ENCODE measurements around the gene DDX55.
"Not testable (repeated sequence)": the region's sequence is repeated elsewhere in the genome, so short reads cannot be mapped to it uniquely, and the experiment has no call there.

Gene DDX55

DNA sequence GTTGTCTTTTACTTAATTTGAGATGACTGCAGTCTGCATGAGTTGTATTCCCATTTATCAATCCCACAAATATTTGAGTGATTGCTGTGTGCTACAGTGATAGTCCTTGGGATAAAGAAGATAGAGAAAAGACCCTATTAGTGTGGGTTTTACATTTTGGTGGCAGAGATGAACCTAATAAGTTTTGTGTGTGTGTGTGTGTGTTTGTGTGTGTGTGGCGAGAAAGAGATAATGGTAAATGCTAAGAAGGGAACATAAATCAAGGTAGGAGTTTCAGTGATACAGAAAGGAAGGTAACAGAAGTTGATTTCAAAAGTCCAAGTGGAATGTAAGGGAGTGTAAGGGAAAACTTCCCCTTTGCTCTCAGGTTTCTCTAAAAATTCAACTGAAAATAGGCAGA is 2.6 kb upstream of the DDX55 start:
- ATAC-seq (ENCODE audit: insufficient read depth, low read depth): no peak
- H3K79me2 ChIP-seq (ENCODE audit: insufficient read depth, low read length): peaks cover 80% of the 10 kb centered on the region

DNA sequence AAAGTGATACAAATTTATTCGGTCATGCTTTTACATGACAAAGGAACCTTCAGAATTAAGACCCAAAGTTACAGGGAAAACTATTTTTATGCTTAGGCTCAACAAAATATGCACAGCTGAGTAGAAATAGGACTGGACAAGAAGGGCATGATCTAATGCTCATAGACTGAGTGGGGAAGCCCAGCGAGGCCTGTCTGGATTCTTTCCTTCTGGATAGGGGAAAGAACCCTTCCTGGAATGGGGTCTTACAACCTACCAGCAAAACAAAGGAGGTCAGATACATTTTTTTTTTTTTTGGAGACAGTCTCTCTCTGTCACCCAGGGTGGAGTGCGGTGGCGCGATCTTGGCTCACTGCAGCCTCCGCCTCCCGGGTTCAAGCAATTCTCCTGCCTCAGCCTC is 2.2 kb upstream of the DDX55 start:
- DNase-seq (no peak), ATAC-seq (ENCODE audit: insufficient read depth, low read depth) (no peak)
- H3K9me3 ChIP-seq (ENCODE audit: insufficient read depth, low read length, severe bottlenecking): no peaks in the 10 kb centered on the region
- H4K20me1 ChIP-seq (ENCODE audit: insufficient read depth, low read length): peaks cover 4% of the 10 kb centered on the region; the same call in 1 of the 2 replicates
- H3K4me3 ChIP-seq (ENCODE audit: low read depth in 1 of 2, low read length in 2 of 2): no peak overlapping the region
- H3K4me2 ChIP-seq (ENCODE audit: insufficient read depth, low read length): no peak overlapping the region
- peaks cover 81% of the 10 kb centered on the region for H3K79me2 ChIP-seq (ENCODE audit: insufficient read depth, low read length)
- no peaks in the 10 kb centered on the region for H3K27me3 ChIP-seq (ENCODE audit: insufficient read depth, low read length, poor library complexity)
- no peak overlapping the region for H2AFZ ChIP-seq (ENCODE audit: low read depth, low read length)
- H3K9ac ChIP-seq (ENCODE audit: low read depth, low read length): 0 out of 2 replicates have a peak overlapping the region, but pooled peaks have one; percentile 6
- no peak for TF ChIP-seq EZH2 (IDR thresholded peaks at IDR 0.05; ENCODE audit: borderline replicate concordance, low read depth, low read length, severe bottlenecking)
- TF ChIP-seq, protein P1, sequence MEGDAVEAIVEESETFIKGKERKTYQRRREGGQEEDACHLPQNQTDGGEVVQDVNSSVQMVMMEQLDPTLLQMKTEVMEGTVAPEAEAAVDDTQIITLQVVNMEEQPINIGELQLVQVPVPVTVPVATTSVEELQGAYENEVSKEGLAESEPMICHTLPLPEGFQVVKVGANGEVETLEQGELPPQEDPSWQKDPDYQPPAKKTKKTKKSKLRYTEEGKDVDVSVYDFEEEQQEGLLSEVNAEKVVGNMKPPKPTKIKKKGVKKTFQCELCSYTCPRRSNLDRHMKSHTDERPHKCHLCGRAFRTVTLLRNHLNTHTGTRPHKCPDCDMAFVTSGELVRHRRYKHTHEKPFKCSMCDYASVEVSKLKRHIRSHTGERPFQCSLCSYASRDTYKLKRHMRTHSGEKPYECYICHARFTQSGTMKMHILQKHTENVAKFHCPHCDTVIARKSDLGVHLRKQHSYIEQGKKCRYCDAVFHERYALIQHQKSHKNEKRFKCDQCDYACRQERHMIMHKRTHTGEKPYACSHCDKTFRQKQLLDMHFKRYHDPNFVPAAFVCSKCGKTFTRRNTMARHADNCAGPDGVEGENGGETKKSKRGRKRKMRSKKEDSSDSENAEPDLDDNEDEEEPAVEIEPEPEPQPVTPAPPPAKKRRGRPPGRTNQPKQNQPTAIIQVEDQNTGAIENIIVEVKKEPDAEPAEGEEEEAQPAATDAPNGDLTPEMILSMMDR (IDR thresholded peaks at IDR 0.05; ENCODE audit: borderline replicate concordance, extremely low read depth, low read length, poor library complexity, severe bottlenecking): no peak
- H3K27ac ChIP-seq (ENCODE audit: low read length): no peak overlapping the region; the same call in 1 of the 2 replicates
- peaks cover 62% of the 10 kb centered on the region for H3K36me3 ChIP-seq (ENCODE audit: insufficient read depth, low read length)
- peaks cover 33% of the 10 kb centered on the region for H3K4me1 ChIP-seq (ENCODE audit: insufficient read depth, low read length)

More for the DNA sequence above, 2.6 kb upstream of the DDX55 start:
- no peak overlapping the region for H3K4me2 ChIP-seq (ENCODE audit: insufficient read depth, low read length)
- H3K9ac ChIP-seq (ENCODE audit: low read depth, low read length): 0 out of 2 replicates have a peak overlapping the region, but pooled peaks have one; percentile 6
- H3K9me3 ChIP-seq (ENCODE audit: insufficient read depth, low read length, severe bottlenecking): no peaks in the 10 kb centered on the region
- no peaks in the 10 kb centered on the region for H3K27me3 ChIP-seq (ENCODE audit: insufficient read depth, low read length, poor library complexity)
- no peak overlapping the region for H2AFZ ChIP-seq (ENCODE audit: low read depth, low read length)
- TF ChIP-seq, protein P1 (IDR thresholded peaks at IDR 0.05; ENCODE audit: borderline replicate concordance, extremely low read depth, low read length, poor library complexity, severe bottlenecking): no peak
- TF ChIP-seq EZH2 (IDR thresholded peaks at IDR 0.05; ENCODE audit: borderline replicate concordance, low read depth, low read length, severe bottlenecking): no peak
- H4K20me1 ChIP-seq (ENCODE audit: insufficient read depth, low read length): peaks cover 4% of the 10 kb centered on the region; the same call in 1 of the 2 replicates
- no peak overlapping the region for H3K4me3 ChIP-seq (ENCODE audit: low read depth in 1 of 2, low read length in 2 of 2)
- no peak overlapping the region; the same call in 1 of the 2 replicates for H3K27ac ChIP-seq (ENCODE audit: low read length)
- H3K4me1 ChIP-seq (ENCODE audit: insufficient read depth, low read length): peaks cover 31% of the 10 kb centered on the region
- peaks cover 61% of the 10 kb centered on the region for H3K36me3 ChIP-seq (ENCODE audit: insufficient read depth, low read length)
- no peak for DNase-seq

DNA sequence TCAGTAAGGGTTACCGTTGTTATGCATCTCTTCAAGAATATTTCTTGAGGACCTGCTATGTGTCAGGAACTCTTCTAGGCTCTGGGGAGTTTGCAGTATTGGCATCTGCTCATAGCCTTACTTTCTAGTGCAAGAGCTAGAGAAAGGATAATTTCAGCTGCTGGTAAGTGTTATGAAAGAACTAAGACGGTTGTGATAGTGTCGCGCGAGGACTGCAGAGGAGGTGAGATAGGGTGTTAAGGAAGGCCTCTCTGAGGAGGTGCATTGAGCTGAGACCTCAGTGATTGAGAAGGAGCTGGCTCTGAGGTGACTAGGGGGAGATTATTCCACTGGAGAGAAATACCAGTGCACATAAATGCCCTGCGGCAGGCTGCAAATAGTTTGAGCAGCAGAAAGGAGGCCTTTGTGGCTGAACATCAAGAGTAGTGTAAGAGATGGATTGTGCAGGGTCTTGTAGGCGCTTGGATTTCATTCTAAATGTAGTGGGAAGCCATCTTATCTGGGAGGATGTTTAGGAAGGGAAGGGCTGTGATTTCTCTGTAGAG is 824 bp downstream of the DDX55 start:
- Histone ChIP-seq H3K36me3 (ENCODE audit: insufficient read depth, low read length) (peaks cover 65% of the 10 kb centered on the region), H3K4me2 (ENCODE audit: insufficient read depth, low read length) (peak overlapping the region; percentile 67), H3K27me3 (ENCODE audit: insufficient read depth, low read length, poor library complexity) (no peaks in the 10 kb centered on the region), H3K27ac (ENCODE audit: low read length) (peak overlapping the region; percentile 88), H3K9ac (ENCODE audit: low read depth, low read length) (peak overlapping the region; percentile 99), H4K20me1 (ENCODE audit: insufficient read depth, low read length) (peaks cover 17% of the 10 kb centered on the region; the same call in 1 of the 2 replicates), H3K4me1 (ENCODE audit: insufficient read depth, low read length) (peaks cover 48% of the 10 kb centered on the region), H3K79me2 (ENCODE audit: insufficient read depth, low read length) (peaks cover 84% of the 10 kb centered on the region), H2AFZ (ENCODE audit: low read depth, low read length) (peak overlapping the region; percentile 98), H3K9me3 (ENCODE audit: insufficient read depth, low read length, severe bottlenecking) (no peaks in the 10 kb centered on the region), H3K4me3 (ENCODE audit: low read depth in 1 of 2, low read length in 2 of 2) (peak overlapping the region; percentile 90 to 99)
- peak; percentile 24 for DNase-seq
- 0 out of 3 replicates have a peak, but pooled peaks have one; percentile 10 for ATAC-seq (ENCODE audit: insufficient read depth, low read depth)
- TF ChIP-seq, protein P1 (IDR thresholded peaks at IDR 0.05; ENCODE audit: borderline replicate concordance, extremely low read depth, low read length, poor library complexity, severe bottlenecking): no peak
- TF ChIP-seq EZH2 (IDR thresholded peaks at IDR 0.05; ENCODE audit: borderline replicate concordance, low read depth, low read length, severe bottlenecking): no peak

DNA sequence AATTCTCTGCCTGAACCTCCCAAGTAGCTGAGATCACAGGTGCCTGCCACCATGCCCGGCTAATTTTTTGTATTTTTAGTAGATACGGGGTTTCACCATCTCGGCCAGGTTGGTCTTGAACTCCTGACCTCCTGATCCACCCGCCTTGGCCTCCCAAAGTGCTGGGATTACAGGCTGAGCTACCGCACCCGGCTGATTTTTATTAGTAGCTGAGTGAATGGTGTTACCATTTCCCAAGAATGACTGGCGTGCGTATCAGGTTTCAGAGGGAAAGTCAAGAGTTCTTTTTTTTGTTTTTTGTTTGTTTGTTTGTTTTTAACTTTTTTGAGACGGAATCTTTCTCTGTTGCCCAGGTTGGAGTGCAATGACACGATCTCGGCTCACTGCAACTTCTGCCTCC is 1.6 kb downstream of the DDX55 start:
- H3K4me1 ChIP-seq (ENCODE audit: insufficient read depth, low read length): peaks cover 48% of the 10 kb centered on the region
- H3K79me2 ChIP-seq (ENCODE audit: insufficient read depth, low read length): peaks cover 87% of the 10 kb centered on the region
- DNase-seq; ATAC-seq (ENCODE audit: insufficient read depth, low read depth); H3K27ac ChIP-seq (ENCODE audit: low read length); H3K9me3 ChIP-seq (ENCODE audit: insufficient read depth, low read length, severe bottlenecking); H2AFZ ChIP-seq (ENCODE audit: low read depth, low read length); H3K27me3 ChIP-seq (ENCODE audit: insufficient read depth, low read length, poor library complexity): not testable (repeated sequence)
- H3K36me3 ChIP-seq (ENCODE audit: insufficient read depth, low read length): peaks cover 66% of the 10 kb centered on the region
- H4K20me1 ChIP-seq (ENCODE audit: insufficient read depth, low read length): peaks cover 17% of the 10 kb centered on the region; the same call in 1 of the 2 replicates
- peak overlapping the region in 1 of 2 experiments; percentile 90; a peak in 2 of 4 replicates for H3K4me3 ChIP-seq (ENCODE audit: low read depth in 1 of 2, low read length in 2 of 2)
- peak overlapping the region; percentile 67 for H3K4me2 ChIP-seq (ENCODE audit: insufficient read depth, low read length)
- H3K9ac ChIP-seq (ENCODE audit: low read depth, low read length): peak overlapping the region; percentile 99; the same call in 1 of the 2 replicates
